HG02798 (cell line): ENCODE results near the gene AHSA1.
A peak's percentile ranks its signal among the peaks of the same experiment; 100 is the strongest.

Experiments used
- ATAC-seq: cut with Tn5 transposase; IDR thresholded peaks from one replicate; pipeline ENCODE4 v1.9.1; 2021; ENCODE audit warnings: mild to moderate bottlenecking; ENCODE audit not compliant: unreplicated experiment, poor library complexity

The AHSA1 gene

GRCh38 chr14:77470224-77470870, 12.5 kb downstream of the AHSA1 start:
- no peak for ATAC-seq

- ATAC-seq = no peak
Observed at GRCh38 chr14:77473921-77474320, 16.0 kb downstream of the AHSA1 start.

DNA sequence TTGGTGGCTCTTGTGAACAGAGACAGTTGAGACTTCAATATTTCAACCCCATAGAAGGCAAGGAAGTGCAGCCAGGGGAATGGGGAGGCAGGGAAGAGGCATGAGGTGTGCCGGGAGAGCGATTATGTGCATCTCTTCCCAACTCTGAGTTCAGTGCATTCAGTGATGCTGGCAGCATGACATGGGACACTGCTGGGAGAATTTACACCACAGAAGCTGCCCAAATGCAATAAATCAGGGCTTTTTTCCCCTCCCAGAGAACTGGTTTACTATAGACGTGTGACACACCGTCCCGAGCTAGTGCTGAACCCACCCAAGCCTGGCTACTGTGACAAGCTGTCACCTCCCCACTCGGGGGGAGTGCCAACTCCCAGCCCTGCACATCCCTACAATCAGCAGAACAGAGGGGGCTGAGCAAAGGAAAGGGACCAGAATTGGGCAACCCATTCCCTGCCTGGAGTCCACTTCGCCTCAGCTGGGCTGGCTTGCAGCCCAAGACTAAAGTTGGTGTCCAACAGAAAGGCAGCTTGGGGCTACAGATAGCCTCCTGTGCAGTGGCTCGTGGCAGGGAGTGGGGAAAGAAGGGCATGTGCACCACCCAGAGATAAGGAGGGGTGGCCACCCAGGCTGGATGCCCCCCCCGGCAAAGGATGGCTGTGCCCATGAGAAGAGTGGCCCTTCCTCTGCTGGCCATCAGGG, 16.7 kb downstream of the AHSA1 start:
- ATAC-seq = no peak

GRCh38 chr14:77475432-77476115, 17.7 kb downstream of the AHSA1 start:
- no peak for ATAC-seq

- no peak for ATAC-seq
Observed at GRCh38 chr14:77478029-77478428, 20.1 kb downstream of the AHSA1 start.

DNA sequence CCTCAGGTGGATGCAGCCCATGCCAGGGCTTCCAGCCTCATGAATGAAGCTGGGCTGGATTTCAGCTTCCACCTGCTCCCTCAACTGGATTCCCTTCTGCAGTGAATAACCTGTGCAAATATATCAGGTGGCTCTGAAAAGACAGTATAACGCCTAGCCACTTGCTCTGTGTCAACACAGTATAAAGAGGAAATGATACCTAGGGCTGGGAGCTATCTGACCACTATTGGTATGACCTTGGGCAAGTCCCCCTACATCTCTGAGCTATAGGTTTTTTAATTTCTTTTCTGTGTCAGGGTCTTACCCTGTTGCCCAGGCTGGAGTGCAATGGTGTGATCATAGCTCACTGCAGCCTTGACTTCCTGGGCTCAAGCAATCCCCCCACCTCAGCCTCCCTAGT, 20.9 kb downstream of the AHSA1 start:
- peak; percentile 84 for ATAC-seq

GRCh38 chr14:77482422-77482821, 24.5 kb downstream of the AHSA1 start:
- no peak for ATAC-seq

- ATAC-seq = no peak
Observed at GRCh38 chr14:77485256-77485655, 27.4 kb downstream of the AHSA1 start.

DNA sequence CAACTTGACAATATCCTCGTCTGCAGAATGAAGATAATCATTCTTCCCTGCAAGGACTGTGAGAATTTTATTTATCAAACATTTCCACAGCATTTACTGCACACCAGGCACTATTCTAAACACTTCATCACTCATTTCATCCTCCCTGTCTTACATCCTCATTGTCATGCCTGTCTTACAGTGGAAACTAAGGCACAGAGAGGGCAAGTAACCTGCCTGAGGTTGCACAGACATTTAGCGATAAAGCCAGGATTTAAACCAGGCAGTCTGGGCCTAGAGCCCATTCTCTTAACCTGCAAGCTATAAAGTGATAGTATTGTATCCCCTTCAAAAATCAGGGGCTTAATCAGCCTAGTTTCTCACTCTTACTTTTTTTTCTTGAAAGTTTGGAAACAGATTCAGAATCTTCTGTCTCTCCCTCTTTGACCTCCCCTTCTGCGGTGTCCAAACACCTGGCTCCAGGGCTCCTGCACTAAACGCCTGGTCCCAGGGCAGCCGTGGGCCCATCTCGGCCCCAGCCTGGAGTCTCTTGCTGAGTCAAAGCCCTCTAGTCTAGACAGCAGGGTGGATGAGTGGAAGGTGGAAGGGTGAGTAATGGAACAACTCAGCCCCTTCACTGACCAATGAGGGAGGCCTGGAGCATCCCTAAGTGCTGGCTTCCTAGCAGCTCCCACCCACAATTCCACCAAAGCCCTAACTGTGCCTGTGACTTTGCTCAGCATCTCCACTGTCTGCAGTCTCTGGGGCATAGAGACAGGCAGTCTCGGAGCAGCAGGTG, 28.2 kb downstream of the AHSA1 start:
- ATAC-seq = no peak

DNA sequence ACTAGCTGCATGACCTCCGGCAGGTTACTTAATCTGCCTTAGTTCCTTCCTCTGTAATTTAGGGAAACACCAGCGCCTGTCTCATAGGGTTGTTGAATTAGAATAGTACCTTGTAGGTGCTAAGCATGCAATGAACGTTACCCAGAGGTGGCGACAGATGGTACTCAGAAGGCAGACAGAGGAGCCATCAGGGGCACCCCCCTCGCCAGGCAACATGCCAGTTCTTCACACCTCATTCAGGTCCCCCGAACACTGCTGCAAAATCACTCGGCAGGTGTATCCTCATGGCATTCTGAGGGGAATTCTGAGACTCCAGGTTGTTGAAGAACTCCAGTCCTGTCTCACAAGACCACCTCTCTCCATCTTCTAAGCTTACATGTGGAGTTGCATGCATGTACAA, 30.7 kb downstream of the AHSA1 start:
- no peak for ATAC-seq

DNA sequence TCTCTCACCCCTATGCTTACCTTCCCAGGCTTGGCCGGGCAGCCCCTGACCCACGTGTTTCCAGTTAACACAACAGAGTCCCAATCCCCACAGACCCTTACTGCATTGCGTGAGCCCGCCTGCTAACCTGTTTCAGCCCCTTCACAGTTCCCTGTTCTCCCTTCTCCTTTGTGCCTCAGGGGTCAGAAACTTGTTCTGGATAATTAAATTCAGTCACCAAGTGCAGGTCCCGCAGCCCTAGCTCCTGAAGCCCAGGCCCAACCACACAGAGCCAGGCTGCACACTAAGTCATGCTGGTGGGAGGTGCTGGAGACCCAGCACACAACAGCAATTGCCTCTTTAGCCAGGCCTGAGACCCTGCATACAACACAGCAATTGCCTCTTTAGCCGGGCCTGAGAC, 31.1 kb downstream of the AHSA1 start:
- ATAC-seq = no peak

DNA sequence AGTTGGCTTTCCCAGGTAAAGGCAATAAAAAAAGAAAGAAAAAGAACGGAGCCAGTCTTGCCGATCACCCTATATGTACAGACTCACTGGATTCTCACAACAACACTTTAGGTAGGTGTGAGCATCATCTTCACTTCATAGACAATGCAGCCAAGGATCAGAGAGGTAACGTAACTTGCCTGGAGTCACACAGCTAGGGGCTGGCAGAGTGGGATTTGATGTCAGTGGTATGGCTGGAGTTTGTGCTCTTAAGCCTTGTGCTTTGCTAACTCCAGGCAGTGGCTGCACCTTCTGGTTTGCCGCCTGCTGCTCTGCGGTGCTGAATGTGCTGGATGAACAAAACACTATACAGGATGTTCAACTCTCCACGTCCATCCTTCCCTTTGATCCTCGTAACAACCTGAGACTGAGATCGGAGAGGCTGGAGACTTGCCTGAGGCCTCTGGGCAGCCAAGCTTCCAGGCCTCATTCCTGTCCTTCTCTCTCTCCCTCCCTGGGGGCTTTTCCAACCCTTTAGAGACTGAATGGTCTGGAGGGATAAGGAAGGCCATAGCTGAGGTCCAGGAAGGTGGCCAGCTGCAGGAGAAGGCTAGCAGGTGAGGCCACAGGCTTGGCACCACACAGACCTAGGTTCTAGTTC, 32.6 kb downstream of the AHSA1 start:
- no peak for ATAC-seq

DNA sequence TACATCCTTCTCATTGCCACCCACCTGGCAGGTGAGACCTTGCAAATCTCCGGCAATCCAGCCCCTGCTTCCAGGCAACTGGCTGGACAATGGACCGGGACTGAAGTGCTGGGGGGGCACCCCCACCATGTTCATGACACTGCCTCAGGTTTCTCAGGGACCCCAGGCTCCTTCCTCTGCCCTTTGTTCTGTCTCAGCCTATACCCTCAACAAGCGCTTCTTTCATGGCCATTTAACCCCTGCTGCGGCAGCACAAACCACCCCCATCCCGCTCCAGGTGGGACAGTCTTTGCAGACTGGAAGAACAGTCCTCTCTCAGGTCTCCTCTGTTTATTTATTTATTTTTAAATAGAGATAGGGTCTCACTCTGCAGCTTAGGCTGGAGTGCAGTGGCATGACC, 33.2 kb downstream of the AHSA1 start:
- no peak for ATAC-seq

GRCh38 chr14:77495334-77495733, 37.4 kb downstream of the AHSA1 start:
- ATAC-seq = no peak

- ATAC-seq = peak; percentile 83
Observed at GRCh38 chr14:77498120-77498979, 40.5 kb downstream of the AHSA1 start, which contains the start of gene ISM2. Gene ISM2 (minus strand): TSS chr14:77498816. CDS start chr14:77498793, 23 bp downstream.

GRCh38 chr14:77498984-77499527, 41.2 kb downstream of the AHSA1 start:
- peak; percentile 26 for ATAC-seq

DNA sequence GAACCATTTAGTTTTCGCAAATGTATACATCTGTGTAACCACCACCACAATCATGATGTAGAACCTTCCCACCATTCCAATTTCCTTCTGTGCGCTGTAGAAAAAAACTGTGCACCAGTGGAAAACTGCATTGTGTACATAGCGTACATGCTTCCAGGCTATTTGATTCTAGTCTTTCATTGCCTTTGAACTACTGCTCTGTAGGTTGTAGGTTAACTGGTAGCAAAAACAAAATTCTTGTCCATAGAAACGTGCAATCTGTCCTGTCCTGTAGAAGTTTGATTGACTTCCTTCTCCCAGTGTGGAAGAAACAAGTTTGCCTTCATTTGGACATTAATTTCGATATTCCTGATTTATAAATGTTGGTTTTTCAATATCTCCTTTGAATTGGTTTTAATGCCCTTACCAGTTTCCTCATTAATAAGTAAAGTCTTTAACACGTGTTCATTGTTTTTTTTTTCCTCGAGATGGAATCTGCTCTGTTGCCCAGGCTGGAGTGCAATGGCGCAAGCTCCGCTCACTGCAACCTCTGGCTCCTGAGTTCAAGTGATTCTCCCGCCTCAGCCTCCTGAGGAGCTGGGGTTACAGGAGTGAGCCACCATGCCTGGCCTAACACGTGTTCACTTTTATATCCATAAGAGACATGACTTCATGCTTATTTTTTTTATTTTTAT, 44.4 kb downstream of the AHSA1 start:
- ATAC-seq = no peak

DNA sequence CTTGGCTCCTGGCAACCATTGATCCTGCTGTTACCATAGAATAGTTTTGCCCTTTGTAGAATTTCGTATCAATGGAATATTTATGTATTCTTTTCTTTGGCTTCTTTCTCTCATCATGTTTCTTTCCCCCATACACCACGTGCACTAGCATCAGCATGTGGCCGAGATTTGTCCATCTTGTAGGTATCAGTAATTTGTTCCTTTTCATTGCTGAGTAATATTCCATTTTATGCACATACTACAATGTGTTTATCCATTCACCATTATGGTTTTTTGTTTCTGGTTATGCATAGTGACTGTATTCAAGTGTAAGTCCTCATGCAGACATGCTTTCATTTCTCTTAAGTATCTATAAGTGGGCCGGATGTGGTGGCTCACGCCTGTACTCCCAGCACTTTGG, 45.2 kb downstream of the AHSA1 start:
- ATAC-seq = no peak

DNA sequence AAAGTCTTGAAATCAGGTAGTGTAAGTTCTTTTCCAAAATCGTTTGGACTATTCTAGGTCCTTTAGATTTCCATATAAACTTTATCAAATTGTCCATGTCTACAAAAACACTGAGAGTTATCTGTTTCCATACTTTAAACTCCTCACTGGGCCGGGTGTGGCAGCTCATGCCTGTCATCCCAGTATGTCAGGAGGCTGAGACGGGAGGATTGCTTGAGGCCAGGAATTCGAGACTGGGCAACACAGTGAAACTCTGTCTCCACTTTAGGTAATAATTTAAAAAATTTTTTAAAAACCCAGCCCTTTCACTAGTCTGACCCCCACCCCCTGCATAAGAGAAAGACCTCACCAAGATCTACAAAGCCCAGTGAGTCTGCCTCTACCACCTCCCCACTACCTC, 47.1 kb downstream of the AHSA1 start:
- ATAC-seq = no peak
